GM21381 (cell line): ENCODE data around the gene PDE11A.

Experiments
- ATAC-seq: cut with Tn5 transposase; IDR thresholded peaks from one replicate; pipeline ENCODE4 v1.9.1; 2021; ENCODE audit warnings: mild to moderate bottlenecking, moderate library complexity; ENCODE audit not compliant: unreplicated experiment

The PDE11A gene

DNA sequence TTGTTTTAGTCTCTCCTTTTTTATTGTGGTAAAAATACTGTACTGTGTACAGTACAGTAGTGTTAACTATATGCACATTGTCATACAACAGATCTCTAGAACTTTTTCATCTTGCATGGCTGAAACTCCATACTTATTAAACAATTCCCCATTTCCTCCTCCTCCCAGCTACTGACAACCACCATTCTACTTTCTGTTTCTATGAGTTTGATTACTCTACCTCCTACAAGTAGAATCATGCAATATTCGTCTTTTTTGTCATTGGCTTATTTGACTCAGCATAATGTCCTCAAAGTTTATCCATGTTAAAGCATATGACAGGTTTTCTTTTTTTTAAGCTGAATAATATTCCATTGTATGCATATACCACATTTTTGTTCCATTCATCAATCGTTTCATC, 341.8 kb downstream of the PDE11A start:
- no peak for ATAC-seq

DNA sequence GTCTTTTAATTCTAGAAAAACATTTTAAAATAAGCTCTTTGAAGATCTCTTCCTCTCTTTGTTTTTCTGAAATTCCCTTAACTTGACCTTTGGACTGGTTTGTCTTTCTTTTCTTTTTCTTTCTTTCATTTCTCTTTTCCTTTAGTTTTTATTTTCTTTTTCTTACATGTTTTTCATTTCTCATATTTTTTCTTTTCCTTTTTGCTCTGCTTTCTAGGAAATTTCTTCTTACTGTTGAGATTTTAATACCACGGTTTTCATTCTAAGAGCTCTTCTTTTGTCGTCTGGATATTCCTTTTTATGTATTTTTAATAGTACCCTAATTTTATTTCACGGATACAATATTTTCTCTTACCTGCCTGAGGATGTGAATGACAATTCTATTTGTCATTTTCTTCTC, 342.2 kb downstream of the PDE11A start:
- ATAC-seq, result no peak

DNA sequence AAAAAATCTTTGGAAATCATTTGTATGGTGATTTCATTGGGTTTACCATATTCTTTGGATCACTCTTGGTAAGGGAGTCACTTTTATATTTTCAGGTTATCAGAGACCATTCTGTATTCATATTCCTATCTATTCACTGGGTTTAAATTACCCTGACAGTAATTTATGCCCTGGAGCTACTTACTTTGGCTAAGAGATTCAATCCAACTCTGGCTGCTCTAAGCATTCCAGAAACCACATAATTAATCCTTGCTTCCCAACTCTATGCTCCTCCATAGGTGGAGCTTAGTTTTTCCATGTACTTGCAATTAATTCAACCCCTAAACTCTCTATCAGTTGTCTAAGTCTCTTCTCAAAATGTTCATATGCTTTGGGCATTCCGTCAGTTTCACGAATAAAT, 343.7 kb downstream of the PDE11A start:
- no peak for ATAC-seq

DNA sequence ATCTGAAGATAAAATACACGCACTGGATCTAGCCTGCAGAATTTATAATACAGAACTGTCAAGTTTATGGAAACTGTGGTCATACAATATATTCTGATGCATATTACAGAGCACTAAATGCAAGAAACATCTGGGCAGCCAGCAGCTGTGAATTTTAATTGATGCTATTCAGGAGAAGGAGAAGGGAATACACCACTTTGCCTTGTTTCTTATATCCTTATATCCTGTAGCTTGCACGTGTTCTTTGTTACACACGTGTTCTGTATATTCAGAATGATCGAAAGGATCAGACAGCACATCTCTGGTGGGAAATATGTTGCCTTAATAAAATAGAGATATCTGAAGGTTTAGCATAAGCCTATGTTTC, 344.2 kb downstream of the PDE11A start:
- no peak for ATAC-seq

DNA sequence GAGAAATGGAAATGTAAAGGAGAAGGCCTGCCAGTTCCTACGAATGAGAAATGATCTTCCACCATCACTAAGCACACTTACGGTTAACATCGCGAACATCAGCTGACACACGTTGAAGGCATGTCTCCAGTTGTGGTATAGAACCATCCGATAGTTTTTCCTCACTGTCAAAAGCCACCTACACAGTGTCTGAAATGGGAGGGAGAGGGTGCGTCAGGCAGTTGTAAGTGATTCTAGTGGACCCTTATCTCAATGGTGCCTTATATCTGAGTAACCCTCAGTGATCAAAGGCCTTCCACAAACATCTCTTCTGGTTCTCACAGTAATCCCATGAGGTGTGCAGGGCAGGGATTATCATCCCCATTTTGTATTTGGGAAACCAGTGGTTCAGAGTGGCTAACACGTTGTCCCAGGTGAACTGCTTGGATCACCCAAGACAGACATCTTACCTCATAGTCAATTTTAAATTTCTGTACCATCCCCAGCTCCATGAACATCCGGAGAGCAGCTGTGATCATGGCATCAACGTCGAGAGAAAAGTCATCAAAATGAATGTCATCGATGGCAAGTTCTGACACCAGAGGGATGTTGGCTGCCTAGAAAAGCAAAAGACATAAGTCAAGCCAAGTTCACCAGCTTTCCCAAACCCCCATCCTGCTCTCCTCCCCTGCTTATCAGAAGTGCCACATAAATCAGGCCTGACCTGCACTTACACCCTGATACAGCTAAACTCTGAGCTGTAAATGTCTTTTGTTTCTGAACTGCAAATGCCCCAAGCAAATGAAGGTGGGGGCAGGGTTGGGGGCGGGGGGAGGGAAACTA, 344.8 kb downstream of the PDE11A start:
- ATAC-seq, result no peak

DNA sequence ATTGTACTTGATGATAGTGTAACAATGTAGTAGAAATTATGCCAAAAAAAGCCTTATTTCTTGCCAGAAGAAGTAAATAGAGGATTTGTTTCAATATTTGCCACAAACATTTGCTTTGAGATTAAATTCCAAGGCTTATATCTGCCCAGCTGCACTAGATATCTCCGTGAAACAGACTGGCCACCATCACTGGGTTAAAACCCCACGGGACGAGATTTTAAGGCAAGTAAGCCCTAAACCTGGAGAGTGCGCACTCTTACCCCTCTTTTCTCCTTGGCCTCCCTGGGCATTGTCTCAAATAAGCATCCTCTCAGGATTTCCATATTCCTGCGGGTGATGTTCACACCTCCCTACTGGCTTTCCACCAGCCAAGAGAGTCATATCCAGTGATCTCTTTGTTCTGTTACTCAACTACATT, 345.6 kb downstream of the PDE11A start:
- ATAC-seq, result no peak

DNA sequence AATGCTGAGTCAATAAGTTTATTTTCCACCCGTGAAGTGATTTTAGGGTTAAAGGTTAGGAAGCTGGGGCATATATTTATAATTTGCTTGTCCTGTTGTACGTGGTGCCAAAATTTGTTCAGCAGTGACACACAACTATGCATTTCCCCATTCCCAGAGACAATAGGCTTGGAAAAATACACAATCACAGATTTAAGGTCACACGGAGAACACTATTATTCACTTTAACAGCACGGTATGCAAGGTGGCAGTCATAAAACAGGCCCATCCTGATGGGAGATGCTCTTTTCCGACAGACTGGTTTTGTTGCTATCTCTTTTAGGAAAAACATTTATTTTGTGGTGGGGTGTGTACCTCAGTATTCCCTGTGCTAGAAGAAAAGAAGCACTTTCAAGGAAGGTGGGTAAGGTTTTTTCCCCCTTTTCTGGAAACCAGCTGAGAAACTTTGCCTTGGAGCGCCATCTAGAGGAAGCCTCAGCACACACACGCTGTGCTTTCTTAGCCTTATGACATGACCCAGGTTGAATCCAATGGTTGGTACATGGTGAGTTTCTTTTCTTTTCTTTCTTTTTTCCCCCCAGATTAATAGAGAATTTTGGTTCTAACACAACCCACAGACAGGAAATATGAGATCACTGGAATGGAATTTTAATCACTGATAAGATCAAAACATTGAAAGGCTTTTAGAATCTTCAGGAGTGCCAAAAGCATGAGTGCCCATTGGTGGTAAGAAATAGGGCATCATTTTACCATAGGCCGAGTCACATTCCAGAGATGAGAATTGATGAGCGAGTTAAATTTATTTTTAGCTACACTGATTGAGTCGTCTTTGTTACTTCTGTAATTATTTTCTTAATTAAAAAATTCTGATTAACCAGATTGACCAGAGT, 347.9 kb downstream of the PDE11A start:
- ATAC-seq, result no peak

DNA sequence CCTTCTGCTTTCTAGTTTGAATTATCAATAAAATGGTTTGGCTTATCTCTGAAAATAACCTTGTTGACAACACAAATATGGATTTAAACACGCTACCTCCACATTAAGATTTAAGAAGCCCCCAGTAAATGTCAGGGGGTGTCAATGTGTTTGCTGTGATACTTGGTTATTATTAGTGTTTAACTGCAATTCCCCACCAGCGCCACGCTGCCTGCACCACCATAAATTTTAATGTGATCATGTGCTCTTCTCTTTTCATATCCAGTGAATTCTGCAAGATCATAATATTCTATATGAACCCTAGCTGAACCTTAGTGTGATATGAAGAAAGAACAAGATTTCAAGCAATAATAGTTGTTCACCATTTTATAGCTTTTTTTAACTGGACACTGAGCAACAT, 349.3 kb downstream of the PDE11A start:
- ATAC-seq, result no peak

DNA sequence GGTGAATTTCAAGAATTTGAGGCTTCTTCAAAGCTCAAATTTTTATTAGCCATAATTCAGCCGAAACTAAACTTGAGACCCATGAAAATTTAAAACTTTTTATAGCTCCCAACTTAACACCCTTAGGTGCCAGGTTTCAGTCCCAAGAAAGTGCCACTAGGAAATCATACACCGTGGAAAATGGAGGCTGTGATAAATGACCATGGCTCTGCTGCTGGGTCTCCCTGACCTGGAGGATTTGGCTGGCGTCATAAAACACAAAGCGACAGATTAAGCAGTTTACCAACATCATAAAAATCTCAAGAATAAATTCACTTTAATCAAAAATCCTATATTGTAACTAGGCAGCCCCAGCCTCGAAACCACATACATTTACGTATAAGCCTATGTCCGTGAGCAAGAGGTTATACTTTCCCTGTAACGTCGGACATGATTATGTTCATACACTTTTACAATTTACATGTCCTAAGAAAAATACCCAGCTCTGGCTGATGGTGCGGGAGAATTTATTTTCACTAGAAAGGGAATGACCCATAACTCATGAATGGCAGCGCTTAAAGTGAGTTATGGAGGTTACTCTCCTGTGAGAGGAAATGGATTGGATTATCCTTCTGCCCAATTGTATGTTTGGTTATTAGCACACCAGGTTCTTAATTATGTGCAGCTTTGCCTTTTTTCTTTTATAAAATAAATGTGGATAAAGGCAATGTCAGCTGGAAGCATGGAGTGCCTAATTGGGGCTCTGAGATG, 350.6 kb downstream of the PDE11A start:
- no peak for ATAC-seq

DNA sequence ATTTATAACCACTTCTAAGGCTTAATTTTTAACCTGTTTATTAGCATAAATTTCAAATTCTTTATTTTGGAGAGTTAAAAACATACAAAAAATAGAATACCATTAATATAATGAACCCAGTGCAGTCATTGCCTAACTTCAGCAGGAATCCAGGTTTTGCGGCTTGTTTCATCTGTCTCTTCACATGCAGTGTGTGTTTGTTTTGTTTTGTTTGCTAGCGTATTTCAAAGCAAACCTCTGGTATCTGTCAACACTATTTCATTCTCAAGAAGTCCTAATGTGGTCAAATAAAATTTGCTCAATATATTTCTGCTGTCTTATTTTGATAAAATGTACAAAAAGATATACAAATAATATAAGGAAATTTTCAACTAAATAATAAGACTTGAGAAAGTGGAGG, 351.5 kb downstream of the PDE11A start:
- ATAC-seq, result no peak

DNA sequence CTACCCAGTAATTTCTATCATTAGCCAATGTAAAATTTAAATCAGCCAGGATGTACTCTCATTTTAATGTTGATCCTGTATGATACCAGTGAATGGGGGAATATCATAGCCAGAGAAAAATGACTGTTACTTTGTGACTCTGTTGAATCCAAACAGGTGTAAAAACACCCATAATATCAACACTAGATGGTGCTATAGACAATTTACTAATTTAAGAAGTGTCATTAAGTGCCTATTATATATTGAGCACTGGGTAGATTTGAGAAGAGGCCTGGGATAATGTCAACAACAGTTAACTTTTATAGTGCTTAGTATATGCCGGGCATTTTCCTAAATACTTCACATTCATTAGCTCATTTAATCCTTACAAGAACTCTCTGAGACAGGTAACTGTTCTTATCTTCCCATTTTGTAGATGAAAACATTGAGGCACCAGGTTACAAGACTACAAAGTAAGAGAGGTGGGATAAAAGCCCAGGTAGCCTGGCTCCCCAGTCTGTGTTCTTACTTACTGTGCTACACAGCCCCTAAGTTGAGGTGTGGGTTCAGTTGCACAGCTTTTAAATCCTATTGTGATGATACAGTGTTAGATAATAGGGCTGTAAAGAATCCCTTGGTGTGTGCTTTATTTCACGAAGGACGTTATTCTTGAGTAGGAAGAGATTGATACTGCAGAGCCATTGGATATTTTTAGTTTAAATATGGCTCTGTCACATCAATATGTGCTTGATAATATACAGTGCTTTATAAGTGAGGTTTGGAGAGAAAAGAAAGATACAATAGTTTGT, 354.6 kb downstream of the PDE11A start:
- ATAC-seq, result no peak

DNA sequence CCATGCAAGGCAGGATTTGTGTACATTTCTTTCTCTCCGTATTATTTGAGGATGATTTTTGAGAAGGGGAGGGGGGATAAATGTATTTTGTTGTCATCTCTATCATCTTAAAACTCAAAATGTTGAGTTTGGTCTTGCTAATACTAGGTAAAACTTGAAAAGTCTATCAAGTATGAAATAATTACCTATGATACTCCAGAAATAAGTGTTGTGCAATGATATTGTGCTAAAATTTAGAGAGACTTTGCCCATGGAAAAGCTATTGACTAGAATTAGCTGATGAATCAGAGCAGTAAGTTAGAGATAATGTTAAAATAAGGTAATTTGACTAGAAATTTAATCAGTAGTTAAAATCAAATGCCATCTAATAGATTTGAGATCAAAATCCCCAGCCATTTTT, 356.1 kb downstream of the PDE11A start:
- ATAC-seq, result no peak

DNA sequence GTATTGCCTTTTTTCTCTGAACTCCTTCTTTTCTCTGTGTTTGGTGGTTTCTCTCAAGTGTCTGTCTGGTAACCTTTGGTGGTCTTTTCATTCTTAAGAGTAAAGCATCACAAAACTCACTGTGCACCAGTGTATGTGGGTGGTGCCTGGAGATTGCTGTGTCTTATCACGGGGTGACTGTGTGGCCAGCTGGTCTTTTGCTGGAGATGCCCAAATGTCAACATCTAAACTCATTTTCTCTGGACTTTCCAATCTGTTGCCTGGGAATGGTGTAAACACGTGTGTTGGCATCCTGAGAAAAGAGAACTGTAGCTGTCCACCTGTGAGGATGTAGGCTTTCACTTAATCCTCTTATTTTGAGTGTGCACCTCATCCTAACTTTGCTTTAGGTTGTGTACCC, 356.8 kb downstream of the PDE11A start:
- ATAC-seq, result no peak

DNA sequence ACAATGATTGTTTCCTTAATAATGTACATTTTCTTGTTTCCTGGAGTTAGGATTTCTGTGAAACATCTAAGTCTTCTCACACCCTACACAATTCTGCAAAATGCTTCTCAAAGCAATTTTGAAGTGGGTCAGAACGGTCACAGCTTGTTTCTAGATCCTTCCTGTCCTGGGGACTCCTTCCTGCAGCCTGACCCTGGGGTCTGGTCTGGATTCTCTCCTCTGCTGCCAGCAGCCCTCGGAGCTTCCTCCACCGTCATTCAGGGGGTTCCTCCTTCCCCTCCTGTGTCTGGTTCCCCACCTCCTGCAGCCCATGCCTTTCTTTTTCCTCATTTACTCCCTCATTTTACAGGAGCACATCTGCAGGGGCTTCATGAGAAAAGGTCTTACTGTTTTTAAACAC, 357.9 kb downstream of the PDE11A start:
- no peak for ATAC-seq

DNA sequence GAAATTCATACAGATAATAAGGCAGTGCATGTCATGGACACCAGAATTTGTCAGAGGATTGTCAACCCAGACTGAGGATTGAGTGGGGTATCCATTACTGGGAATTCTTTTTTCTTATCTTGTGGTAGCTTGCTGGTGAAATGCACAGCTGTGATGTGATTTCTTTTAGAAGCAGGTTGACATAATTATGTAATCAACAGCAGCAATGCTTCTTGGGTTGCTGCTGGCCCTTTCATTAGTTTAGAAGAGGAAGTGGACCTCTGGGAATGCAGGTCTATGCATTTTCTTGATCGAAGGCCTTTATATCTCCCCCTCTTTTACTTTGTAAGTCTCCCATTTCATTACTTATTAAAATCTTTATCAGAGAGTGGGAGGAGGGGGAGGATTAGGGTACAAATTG, 360.1 kb downstream of the PDE11A start:
- ATAC-seq, result no peak

DNA sequence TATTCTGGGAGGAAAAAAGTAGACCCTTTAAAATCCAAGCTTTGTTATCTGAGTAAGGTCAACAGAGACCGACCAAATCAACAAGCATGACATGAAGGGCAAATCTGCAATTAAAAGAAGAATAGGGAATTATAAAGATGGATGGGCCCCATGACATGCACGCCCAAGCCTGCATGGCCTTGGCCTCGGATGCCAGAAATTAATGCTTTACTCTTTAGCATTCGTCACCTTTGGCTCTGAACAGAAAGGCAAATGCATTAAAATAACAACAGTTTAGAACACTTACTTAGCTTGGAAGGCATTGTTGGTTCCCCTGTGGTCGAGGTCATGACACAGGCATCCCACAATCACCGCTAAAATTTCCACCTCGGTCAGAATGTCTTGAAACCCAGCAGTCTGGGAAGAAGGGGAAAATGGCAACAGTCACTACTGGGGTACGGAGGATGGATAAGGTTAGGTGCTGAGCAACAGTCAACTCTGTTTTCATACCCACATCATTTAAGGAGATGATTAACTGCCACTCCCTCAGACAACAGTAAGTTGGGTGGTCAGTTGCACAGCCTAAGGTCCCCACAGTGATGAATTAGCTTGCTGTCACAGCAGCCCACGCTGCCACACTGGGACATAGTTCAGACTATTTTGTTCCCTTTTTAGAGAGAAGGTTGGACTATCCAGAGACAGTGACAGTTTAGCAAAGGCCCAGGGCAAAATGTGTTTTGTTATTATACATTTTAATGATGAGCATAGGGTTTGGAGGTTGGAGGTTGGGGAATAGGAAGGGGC, 360.9 kb downstream of the PDE11A start:
- ATAC-seq, result no peak

DNA sequence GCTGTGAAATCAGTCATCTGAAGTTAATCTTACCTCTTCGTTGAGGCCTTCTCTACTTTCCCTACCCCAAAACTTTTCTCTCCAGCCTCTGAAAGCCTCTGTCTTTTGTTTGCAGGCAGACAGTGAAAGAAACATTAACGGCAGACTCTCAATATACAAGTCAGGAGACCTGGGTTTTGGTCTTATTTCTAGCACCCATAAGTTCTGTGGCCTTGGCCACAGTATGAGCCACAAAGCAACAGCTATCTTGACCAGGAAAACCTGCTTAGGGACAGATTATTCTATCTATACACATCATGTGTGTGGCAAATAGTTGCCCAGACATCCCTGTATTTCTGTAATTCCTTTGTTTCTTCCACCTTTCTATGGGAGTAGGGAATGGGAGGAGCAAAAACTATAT, 361.7 kb downstream of the PDE11A start:
- no peak for ATAC-seq

DNA sequence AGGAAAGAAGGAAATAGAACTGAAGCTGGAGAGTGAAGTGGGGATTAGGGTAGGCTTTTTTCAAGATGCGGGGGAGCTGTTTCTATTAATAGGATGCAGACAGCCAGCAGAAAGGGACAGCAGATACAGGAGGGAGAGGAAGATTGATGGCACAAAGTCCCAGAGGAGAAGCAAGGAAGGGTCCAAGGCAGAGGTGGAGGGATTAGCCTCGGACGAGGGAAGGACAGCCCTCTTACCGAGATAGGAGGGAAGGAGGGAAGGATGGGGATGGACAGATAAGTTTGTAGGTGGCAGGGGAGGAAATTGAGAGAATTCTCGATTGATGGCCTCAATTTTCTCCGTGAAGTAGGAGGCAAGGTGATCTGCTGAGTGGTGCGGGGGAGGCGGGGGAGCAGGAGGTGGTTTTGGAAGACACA, 362.6 kb downstream of the PDE11A start:
- ATAC-seq, result no peak

DNA sequence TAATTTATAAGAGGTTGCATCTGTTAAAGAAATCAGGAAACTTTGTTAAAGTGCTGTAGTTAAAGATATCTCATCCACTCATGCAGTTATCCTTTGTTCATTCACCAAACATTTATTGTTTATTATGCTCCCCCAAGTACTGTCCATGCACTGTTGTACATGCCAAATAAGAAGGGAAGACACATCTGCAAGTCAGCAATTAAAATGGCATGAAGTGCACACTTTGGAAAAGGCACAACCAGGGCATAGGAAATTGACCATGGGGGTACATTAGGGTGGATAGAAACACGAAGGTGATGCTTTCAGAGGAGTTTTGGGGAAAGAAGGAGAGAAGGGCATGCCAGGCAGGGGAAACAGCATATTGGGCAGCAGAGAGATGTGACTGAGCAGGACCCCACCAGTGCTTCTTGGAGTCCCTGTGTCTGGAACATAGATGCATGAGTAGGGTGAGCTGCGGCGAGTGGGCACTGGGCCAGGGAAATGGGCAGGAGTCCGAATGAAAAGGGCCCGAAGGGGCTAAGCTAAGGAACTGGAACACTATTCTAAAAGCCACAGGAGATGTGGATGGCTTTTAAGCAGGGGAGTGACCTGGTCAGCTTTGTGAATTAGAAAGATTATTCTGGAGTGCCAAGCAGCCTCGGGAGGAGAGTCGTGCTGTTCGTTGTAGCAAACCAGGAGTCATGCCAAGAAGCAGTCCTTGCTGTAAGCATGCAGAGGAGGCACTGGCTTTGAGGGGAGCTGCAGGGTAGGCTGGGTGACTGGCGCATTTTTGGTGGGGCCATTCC, 363.7 kb downstream of the PDE11A start:
- ATAC-seq, result no peak
